Stimulated activated naive CD8-positive, alpha-beta T cell treated with anti-CD3 and anti-CD28 coated beads, Interleukin-15, amount 100 ng/mL, for 72 hours (primary cell): Measurements from ENCODE around the gene ABI3.

ENCODE experiments used
- ATAC-seq: fragments of 150-1000 bp; cut with Tn5 transposase; 2 replicates; pipeline ENCODE4 v1.10.0; 2021; ENCODE audit warnings: mild to moderate bottlenecking, moderate library complexity
- DNase-seq, 2 donors: peaks; one replicate each; pipeline ENCODE4 v3.0.0; 2021 to 2022
- H3K27ac Mint-ChIP-seq, 2 donors: one replicate each; pipeline ENCODE4 v1.8.0; 2022; ENCODE audit warnings: mild to moderate bottlenecking in 2 of 2, mixed read lengths in 2 of 2, moderate library complexity in 2 of 2
- H3K27me3 Mint-ChIP-seq: one replicate; pipeline ENCODE4 v1.8.0; 2022; ENCODE audit warnings: mixed read lengths
- H3K4me1 Mint-ChIP-seq: one replicate; pipeline ENCODE4 v1.8.0; 2022; ENCODE audit warnings: mild to moderate bottlenecking, mixed read lengths
- H3K4me3 Mint-ChIP-seq, 2 donors: one replicate each; pipeline ENCODE4 v1.8.0; 2022; ENCODE audit warnings: mild to moderate bottlenecking in 2 of 2, mixed read lengths in 2 of 2, moderate library complexity in 1 of 2
- H3K9me3 Mint-ChIP-seq, 2 donors: one replicate each; pipeline ENCODE4 v1.8.0; 2022; ENCODE audit warnings: mixed read lengths in 2 of 2

The ABI3 gene

GRCh38 chr17:49191409-49191916, 19.0 kb upstream of the ABI3 start:
- ATAC-seq (peak; percentile 2), DNase-seq (no peak)
- peak overlapping the region; percentile 95 to 100 for H3K27ac Mint-ChIP-seq
- H3K27me3 Mint-ChIP-seq = no peaks in the 10 kb centered on the region
- no peaks in the 10 kb centered on the region for H3K9me3 Mint-ChIP-seq
- peak overlapping the region; percentile 93 to 98 for H3K4me3 Mint-ChIP-seq
- peaks cover 59% of the 10 kb centered on the region for H3K4me1 Mint-ChIP-seq

- peaks cover 62% of the 10 kb centered on the region for H3K4me1 Mint-ChIP-seq
- ATAC-seq = peak; percentile 82
- peak overlapping the region; percentile 93 to 98 for H3K4me3 Mint-ChIP-seq
- H3K27ac Mint-ChIP-seq = peak overlapping the region; percentile 95 to 100
- H3K27me3 Mint-ChIP-seq = no peaks in the 10 kb centered on the region
- no peaks in the 10 kb centered on the region for H3K9me3 Mint-ChIP-seq
- peak; percentile 88 to 96 for DNase-seq
These were observed 18.4 kb upstream of the ABI3 start for GRCh38 chr17:49191917-49192741.

GRCh38 chr17:49193513-49194296, 16.8 kb upstream of the ABI3 start:
- Mint-ChIP-seq H3K9me3 (no peaks in the 10 kb centered on the region), H3K4me1 (peaks cover 62% of the 10 kb centered on the region), H3K4me3 (peak overlapping the region; percentile 93 to 98), H3K27me3 (no peaks in the 10 kb centered on the region), H3K27ac (peak overlapping the region; percentile 95 to 100)
- DNase-seq = no peak
- no peak for ATAC-seq

GRCh38 chr17:49194297-49194607, 16.3 kb upstream of the ABI3 start:
- DNase-seq = no peak
- Mint-ChIP-seq H3K27me3 (no peaks in the 10 kb centered on the region), H3K9me3 (no peaks in the 10 kb centered on the region), H3K4me1 (peaks cover 62% of the 10 kb centered on the region), H3K27ac (peak overlapping the region in 1 of 2 donors; percentile 27), H3K4me3 (peak overlapping the region; percentile 27 to 66)
- ATAC-seq = no peak

- Mint-ChIP-seq H3K27me3 (no peaks in the 10 kb centered on the region), H3K9me3 (no peaks in the 10 kb centered on the region), H3K27ac (no peak overlapping the region), H3K4me1 (peaks cover 52% of the 10 kb centered on the region), H3K4me3 (peak overlapping the region in 1 of 2 donors; percentile 10)
- ATAC-seq (no peak), DNase-seq (no peak)
These were observed 14.8 kb upstream of the ABI3 start for GRCh38 chr17:49195751-49196150.

- H3K4me3 Mint-ChIP-seq = no peak overlapping the region
- no peak overlapping the region for H3K27ac Mint-ChIP-seq
- peaks cover 48% of the 10 kb centered on the region for H3K4me1 Mint-ChIP-seq
These were observed 14.0 kb upstream of the ABI3 start for GRCh38 chr17:49196520-49196919.

GRCh38 chr17:49197346-49197998, 13.0 kb upstream of the ABI3 start:
- no peaks in the 10 kb centered on the region for H3K27me3 Mint-ChIP-seq
- no peaks in the 10 kb centered on the region for H3K9me3 Mint-ChIP-seq
- DNase-seq (no peak), ATAC-seq (no peak)
- H3K4me1 Mint-ChIP-seq = peaks cover 39% of the 10 kb centered on the region
- H3K27ac Mint-ChIP-seq = no peak overlapping the region
- H3K4me3 Mint-ChIP-seq = no peak overlapping the region

More at GRCh38 chr17:49196520-49196919, 14.0 kb upstream of the ABI3 start:
- Mint-ChIP-seq H3K9me3 (no peaks in the 10 kb centered on the region), H3K27me3 (no peaks in the 10 kb centered on the region)
- ATAC-seq (no peak), DNase-seq (no peak)

- Mint-ChIP-seq H3K4me3 (no peak overlapping the region), H3K27ac (peak overlapping the region in 1 of 2 donors; percentile 38)
These were observed 12.3 kb upstream of the ABI3 start for GRCh38 chr17:49198211-49198610.

GRCh38 chr17:49200423-49201083, 10.0 kb upstream of the ABI3 start:
- Mint-ChIP-seq H3K9me3 (no peaks in the 10 kb centered on the region), H3K27me3 (no peaks in the 10 kb centered on the region), H3K4me1 (peaks cover 18% of the 10 kb centered on the region), H3K4me3 (no peak overlapping the region), H3K27ac (no peak overlapping the region)
- DNase-seq = no peak
- no peak for ATAC-seq

More at GRCh38 chr17:49198211-49198610, 12.3 kb upstream of the ABI3 start:
- Mint-ChIP-seq H3K4me1 (peaks cover 31% of the 10 kb centered on the region), H3K27me3 (no peaks in the 10 kb centered on the region), H3K9me3 (no peaks in the 10 kb centered on the region)
- no peak for DNase-seq
- ATAC-seq = no peak

- Mint-ChIP-seq H3K27me3 (no peaks in the 10 kb centered on the region), H3K4me1 (peaks cover 12% of the 10 kb centered on the region), H3K27ac (no peak overlapping the region), H3K9me3 (no peaks in the 10 kb centered on the region), H3K4me3 (no peak overlapping the region)
- ATAC-seq (no peak), DNase-seq (no peak)
These were observed 9.0 kb upstream of the ABI3 start for GRCh38 chr17:49201481-49201927.

- H3K27me3 Mint-ChIP-seq = no peaks in the 10 kb centered on the region
- ATAC-seq = no peak
These were observed 6.7 kb upstream of the ABI3 start for GRCh38 chr17:49203796-49204195.

GRCh38 chr17:49204516-49204915, 6.0 kb upstream of the ABI3 start:
- ATAC-seq (no peak), DNase-seq (no peak)
- H3K9me3 Mint-ChIP-seq = no peaks in the 10 kb centered on the region
- H3K4me1 Mint-ChIP-seq = peaks cover 19% of the 10 kb centered on the region
- H3K27me3 Mint-ChIP-seq = no peaks in the 10 kb centered on the region
- peak overlapping the region in 1 of 2 donors; percentile 12 for H3K27ac Mint-ChIP-seq
- H3K4me3 Mint-ChIP-seq = no peak overlapping the region

More at GRCh38 chr17:49203796-49204195, 6.7 kb upstream of the ABI3 start:
- H3K4me1 Mint-ChIP-seq = peaks cover 12% of the 10 kb centered on the region
- no peaks in the 10 kb centered on the region for H3K9me3 Mint-ChIP-seq
- DNase-seq = no peak
- H3K4me3 Mint-ChIP-seq = no peak overlapping the region
- H3K27ac Mint-ChIP-seq = no peak overlapping the region

- DNase-seq (no peak), ATAC-seq (peak; percentile 31)
- H3K27me3 Mint-ChIP-seq = no peaks in the 10 kb centered on the region
- peaks cover 61% of the 10 kb centered on the region for H3K4me1 Mint-ChIP-seq
- H3K4me3 Mint-ChIP-seq = peak overlapping the region; percentile 93 to 96
- H3K27ac Mint-ChIP-seq = peak overlapping the region; percentile 10 to 33
- H3K9me3 Mint-ChIP-seq = no peaks in the 10 kb centered on the region
These were observed 1.4 kb upstream of the ABI3 start for GRCh38 chr17:49209061-49209571.

GRCh38 chr17:49213399-49213798, 2.9 kb downstream of the ABI3 start:
- no peak overlapping the region for H3K27ac Mint-ChIP-seq
- H3K4me3 Mint-ChIP-seq = peak overlapping the region; percentile 93 to 96
- ATAC-seq (no peak), DNase-seq (no peak)
- no peaks in the 10 kb centered on the region for H3K27me3 Mint-ChIP-seq
- H3K4me1 Mint-ChIP-seq = peaks cover 91% of the 10 kb centered on the region
- no peaks in the 10 kb centered on the region for H3K9me3 Mint-ChIP-seq

GRCh38 chr17:49213847-49214246, 3.3 kb downstream of the ABI3 start:
- DNase-seq = no peak
- no peaks in the 10 kb centered on the region for H3K27me3 Mint-ChIP-seq
- no peaks in the 10 kb centered on the region for H3K9me3 Mint-ChIP-seq
- peak overlapping the region; percentile 93 to 96 for H3K4me3 Mint-ChIP-seq
- H3K27ac Mint-ChIP-seq = peak overlapping the region in 1 of 2 donors; percentile 28
- peaks cover 92% of the 10 kb centered on the region for H3K4me1 Mint-ChIP-seq
- no peak for ATAC-seq
